HG03095 (cell line): ENCODE results near the gene PRPS1.
"Not testable (repeated sequence)": the region's sequence is repeated elsewhere in the genome, so short reads cannot be mapped to it uniquely, and the experiment has no call there.

Experiments
- ATAC-seq: cut with Tn5 transposase; IDR thresholded peaks from one replicate; pipeline ENCODE4 v1.9.1; 2021; ENCODE audit warnings: moderate library complexity; ENCODE audit not compliant: unreplicated experiment

The PRPS1 gene

GRCh38 chrX:107627838-107628661 is at the start of gene PRPS1:
Gene PRPS1 (plus strand): TSS chrX:107628510. CDS start chrX:107628629, 119 bp downstream.
- ATAC-seq, result peak; percentile 99

GRCh38 chrX:107579956-107580355 is 48.4 kb upstream of the PRPS1 start:
- ATAC-seq, result no peak

GRCh38 chrX:107581923-107582322 is 46.4 kb upstream of the PRPS1 start:
- no peak for ATAC-seq

- ATAC-seq, result no peak
Observed at GRCh38 chrX:107589243-107589642, 39.1 kb upstream of the PRPS1 start.

- no peak for ATAC-seq
Observed at GRCh38 chrX:107596651-107597050, 31.7 kb upstream of the PRPS1 start.

GRCh38 chrX:107597264-107597663 is 31.0 kb upstream of the PRPS1 start:
- ATAC-seq, result no peak

- no peak for ATAC-seq
Observed at GRCh38 chrX:107597791-107598190, 30.5 kb upstream of the PRPS1 start.

GRCh38 chrX:107599450-107599861 is 28.9 kb upstream of the PRPS1 start:
- no peak for ATAC-seq

GRCh38 chrX:107600366-107600765 is 27.9 kb upstream of the PRPS1 start:
- ATAC-seq, result no peak

- ATAC-seq, result no peak
Observed at GRCh38 chrX:107601326-107601725, 27.0 kb upstream of the PRPS1 start.

- ATAC-seq, result no peak
Observed at GRCh38 chrX:107601759-107602158, 26.6 kb upstream of the PRPS1 start.

GRCh38 chrX:107602694-107603239 is 25.5 kb upstream of the PRPS1 start:
- ATAC-seq, result no peak

- ATAC-seq, result no peak
Observed at GRCh38 chrX:107603429-107604159, 24.7 kb upstream of the PRPS1 start.

GRCh38 chrX:107609061-107609460 is 19.2 kb upstream of the PRPS1 start:
- ATAC-seq, result not testable (repeated sequence)

- no peak for ATAC-seq
Observed at GRCh38 chrX:107610667-107611066, 17.6 kb upstream of the PRPS1 start.

GRCh38 chrX:107619885-107620322 is 8.4 kb upstream of the PRPS1 start:
- no peak for ATAC-seq

- no peak for ATAC-seq
Observed at GRCh38 chrX:107624893-107625292, 3.4 kb upstream of the PRPS1 start.

- no peak for ATAC-seq
Observed at GRCh38 chrX:107625739-107626138, 2.6 kb upstream of the PRPS1 start.

- ATAC-seq, result no peak
Observed at GRCh38 chrX:107626481-107626880, 1.8 kb upstream of the PRPS1 start.

GRCh38 chrX:107626916-107627315 is 1.4 kb upstream of the PRPS1 start:
- ATAC-seq, result no peak

- ATAC-seq, result peak; percentile 32
Observed at GRCh38 chrX:107628662-107629539, 591 bp downstream of the PRPS1 start.
